ENCODE data around the gene RAPGEF1. TPM values are rescaled to one million over a fixed set of nuclear protein-coding genes. Genes with fewer than 3 reads are reported as not detected.
"Not testable (repeated sequence)": the region's sequence is repeated elsewhere in the genome, so short reads cannot be mapped to it uniquely, and the experiment has no call there.

RAPGEF1 gene
- total and polyA plus RNA-seq, 2 of the 13 experiments (the other 11 are each of a cell fraction or from before 2014, with no cell fraction given) = 21.2 to 38.9 TPM

GRCh38 chr9:131683094-131683493 lies 56.8 kb downstream of the RAPGEF1 start:
- H3K36me3 ChIP-seq (replicated peaks in 1 of 2; ENCODE audit: control insufficient read depth in 1 of 2, insufficient read depth in 2 of 2, low read length in 2 of 2); H3K4me3 ChIP-seq (replicated peaks in 1 of 3; ENCODE audit: insufficient read depth in 1 of 3, low read depth in 2 of 3, low read length in 3 of 3); H4K20me1 ChIP-seq (ENCODE audit: insufficient read depth, low read length); H3K79me2 ChIP-seq (ENCODE audit: insufficient read depth, low read length); CTCF ChIA-PET (ENCODE audit: low intra/inter-chr PET ratio, low total read pairs); H3K27ac ChIP-seq (ENCODE audit: extremely low read length, insufficient read depth, low read length); H3K9ac ChIP-seq (ENCODE audit: insufficient read depth, low read depth, low read length); POLR2A ChIA-PET; FAIRE-seq; in situ Hi-C loops (cut with HindIII; ENCODE audit: extremely low pct_ligation_motif_present, low pct_unique_long_range_greater_than_20kb); H3K4me2 ChIP-seq (ENCODE audit: low read depth, low read length); ATAC-seq; DNase-seq (ENCODE audit: low spot score); BruUV-seq (replicated peaks); H2AFZ ChIP-seq (ENCODE audit: low read length); intact Hi-C loops (cut with micrococcal nuclease; ENCODE audit: unreplicated experiment); H3K27me3 ChIP-seq (ENCODE audit: control insufficient read depth in 1 of 2, insufficient read depth in 2 of 2, low read length in 2 of 2); H3K9me3 ChIP-seq (ENCODE audit: low read length); TF ChIP-seq SOX13 (IDR thresholded peaks at IDR 0.05): not testable (repeated sequence)
- peak in 1 of 2 experiments; percentile 55; a peak in 1 of 4 replicates for TF ChIP-seq SOX13 (CRISPR knock-in tag; conservative IDR thresholded peaks at IDR 0.05 in 1 of 2, IDR thresholded peaks at IDR 0.05 in 1 of 2)
- peak; percentile 55; the same call in 1 of the 2 replicates for TF ChIP-seq SOX5 (CRISPR knock-in tag; IDR thresholded peaks at IDR 0.05; ENCODE audit: borderline replicate concordance)
- TF ChIP-seq YY1 (IDR thresholded peaks at IDR 0.05; ENCODE audit: insufficient read depth, insufficient replicate concordance, low read depth, low read length) = peak; percentile 32
- WGBS (ENCODE audit: low lambda C conversion rate) = 72% methylated on average over 4 of the region's 4 CpGs
- H3K4me1 ChIP-seq (ENCODE audit: insufficient read depth, low read length) = peaks cover 27% of the 10 kb centered on the region

GRCh38 chr9:131682261-131682660 lies 57.6 kb downstream of the RAPGEF1 start:
- intact Hi-C loops (cut with micrococcal nuclease; ENCODE audit: unreplicated experiment) = no loop called here
- ChIA-PET POLR2A (no interaction called here), CTCF (ENCODE audit: low intra/inter-chr PET ratio, low total read pairs) (no interaction called here)
- no peak overlapping the region for H3K4me2 ChIP-seq (ENCODE audit: low read depth, low read length)
- H3K36me3 ChIP-seq (replicated peaks in 1 of 2; ENCODE audit: control insufficient read depth in 1 of 2, insufficient read depth in 2 of 2, low read length in 2 of 2) = no peaks in the 10 kb centered on the region; a peak in 1 of 5 replicates
- H3K27me3 ChIP-seq (ENCODE audit: control insufficient read depth in 1 of 2, insufficient read depth in 2 of 2, low read length in 2 of 2) = no peaks in the 10 kb centered on the region
- H2AFZ ChIP-seq (ENCODE audit: low read length) = no peak overlapping the region
- peaks cover 35% of the 10 kb centered on the region for H3K4me1 ChIP-seq (ENCODE audit: insufficient read depth, low read length)
- peaks cover 9% of the 10 kb centered on the region for H3K79me2 ChIP-seq (ENCODE audit: insufficient read depth, low read length)
- no peak overlapping the region for H3K27ac ChIP-seq (ENCODE audit: extremely low read length, insufficient read depth, low read length)
- no peak overlapping the region for H3K9ac ChIP-seq (ENCODE audit: insufficient read depth, low read depth, low read length)
- H4K20me1 ChIP-seq (ENCODE audit: insufficient read depth, low read length) = no peaks in the 10 kb centered on the region
- DNase-seq (ENCODE audit: low spot score) = no peak
- WGBS (ENCODE audit: low lambda C conversion rate) = 96% methylated on average over 11 of the region's 11 CpGs
- H3K4me3 ChIP-seq (replicated peaks in 1 of 3; ENCODE audit: insufficient read depth in 1 of 3, low read depth in 2 of 3, low read length in 3 of 3) = no peak overlapping the region
- no TSS peak for BruUV-seq (replicated peaks)
- H3K9me3 ChIP-seq (ENCODE audit: low read length) = no peaks in the 10 kb centered on the region
- no peak for FAIRE-seq
- in situ Hi-C loops (cut with HindIII; ENCODE audit: extremely low pct_ligation_motif_present, low pct_unique_long_range_greater_than_20kb) = no loop called here
- ATAC-seq = no peak
- TF ChIP-seq TAF15 (IDR thresholded peaks at IDR 0.05; ENCODE audit: low read depth, low read length, poor library complexity, severe bottlenecking) (no peak), ZNF552 (CRISPR knock-in tag; IDR thresholded peaks at IDR 0.05; ENCODE audit: borderline replicate concordance) (no peak), NR2F1 (CRISPR knock-in tag; IDR thresholded peaks at IDR 0.05) (no peak), PAXIP1 (CRISPR knock-in tag; conservative IDR thresholded peaks at IDR 0.05) (no peak), NFKB2 (CRISPR knock-in tag; IDR thresholded peaks at IDR 0.05; ENCODE audit: borderline replicate concordance) (no peak), THAP7 (CRISPR knock-in tag; IDR thresholded peaks at IDR 0.05) (no peak), ATM (IDR thresholded peaks at IDR 0.05; ENCODE audit: borderline replicate concordance) (no peak), LCORL (IDR thresholded peaks at IDR 0.05) (no peak), LCORL (CRISPR knock-in tag; IDR thresholded peaks at IDR 0.05) (no peak), CERS6 (CRISPR knock-in tag; IDR thresholded peaks at IDR 0.05) (no peak)
